ENCODE results near the gene TCF7L2.

- TF ChIP-seq REST (IDR thresholded peaks at IDR 0.05; ENCODE audit: insufficient read depth in 1 of 2, low read depth in 2 of 2, low read length in 2 of 2) (no peak), SIN3A (IDR thresholded peaks at IDR 0.05; ENCODE audit: borderline replicate concordance, insufficient read depth, low read length) (no peak), POLR2AphosphoS5 (IDR thresholded peaks at IDR 0.05; ENCODE audit: low read depth, low read length) (no peak), FOXP2 (optimal IDR thresholded peaks at IDR 0.05; ENCODE audit: borderline replicate concordance, extremely low read depth, extremely low read length, insufficient read depth) (no peak), TAF1 (IDR thresholded peaks at IDR 0.05; ENCODE audit: borderline replicate concordance, insufficient read depth, low read length) (no peak)
Measured at GRCh38 chr10:112926906-112927688, 22.9 kb upstream of the TCF7L2 start.

All from PFSK-1 (cell line).